Mucosa of stomach (tissue), 1 donor: Measurements from ENCODE around the gene TSHZ2.

Experiments used
- H3K27me3 ChIP-seq: one replicate; pipeline ENCODE4 v1.7.0; 2013; ENCODE audit warnings: mild to moderate bottlenecking, low read length; ENCODE audit not compliant: control insufficient read depth, insufficient read depth
- H3K36me3 ChIP-seq: one replicate; pipeline ENCODE4 v1.7.0; 2013; ENCODE audit warnings: low read length; ENCODE audit not compliant: control insufficient read depth, insufficient read depth
- H3K4me1 ChIP-seq: one replicate; pipeline ENCODE4 v1.7.0; 2013; ENCODE audit warnings: mild to moderate bottlenecking, low read length; ENCODE audit not compliant: control insufficient read depth, insufficient read depth
- H3K4me3 ChIP-seq: one replicate; pipeline ENCODE4 v1.7.0; 2013; ENCODE audit warnings: low read length
- H3K9ac ChIP-seq: one replicate; pipeline ENCODE4 v1.7.0; 2013; ENCODE audit warnings: mild to moderate bottlenecking, low read length, moderate library complexity
- H3K9me3 ChIP-seq: one replicate; pipeline ENCODE4 v1.7.0; 2013; ENCODE audit warnings: mild to moderate bottlenecking, low read length, moderate library complexity; ENCODE audit not compliant: control insufficient read depth
- donor health status: Pancreatic carcinoma.

The TSHZ2 gene

GRCh38 chr20:53283597-53283996 is 311.4 kb downstream of the TSHZ2 start:
- H3K27me3 ChIP-seq = no peaks in the 10 kb centered on the region
- no peak overlapping the region for H3K9ac ChIP-seq
- H3K4me1 ChIP-seq = no peaks in the 10 kb centered on the region
- H3K36me3 ChIP-seq = no peaks in the 10 kb centered on the region
- no peaks in the 10 kb centered on the region for H3K9me3 ChIP-seq
- no peak overlapping the region for H3K4me3 ChIP-seq

GRCh38 chr20:53284256-53284655 is 312.1 kb downstream of the TSHZ2 start:
- Histone ChIP-seq H3K27me3 (no peaks in the 10 kb centered on the region), H3K36me3 (no peaks in the 10 kb centered on the region), H3K4me3 (no peak overlapping the region), H3K9me3 (no peaks in the 10 kb centered on the region), H3K4me1 (no peaks in the 10 kb centered on the region), H3K9ac (no peak overlapping the region)

- no peaks in the 10 kb centered on the region for H3K4me1 ChIP-seq
- no peaks in the 10 kb centered on the region for H3K27me3 ChIP-seq
- no peaks in the 10 kb centered on the region for H3K36me3 ChIP-seq
- H3K9me3 ChIP-seq = no peaks in the 10 kb centered on the region
- no peak overlapping the region for H3K4me3 ChIP-seq
- no peak overlapping the region for H3K9ac ChIP-seq
These were observed 312.5 kb downstream of the TSHZ2 start for GRCh38 chr20:53284696-53285095.

GRCh38 chr20:53287357-53288042 is 315.3 kb downstream of the TSHZ2 start:
- Histone ChIP-seq H3K4me1 (no peaks in the 10 kb centered on the region), H3K9ac (no peak overlapping the region), H3K9me3 (no peaks in the 10 kb centered on the region), H3K4me3 (no peak overlapping the region), H3K27me3 (no peaks in the 10 kb centered on the region), H3K36me3 (no peaks in the 10 kb centered on the region)

GRCh38 chr20:53291548-53291947 is 319.4 kb downstream of the TSHZ2 start:
- no peaks in the 10 kb centered on the region for H3K4me1 ChIP-seq
- H3K4me3 ChIP-seq = no peak overlapping the region
- no peaks in the 10 kb centered on the region for H3K36me3 ChIP-seq
- H3K27me3 ChIP-seq = no peaks in the 10 kb centered on the region
- H3K9me3 ChIP-seq = no peaks in the 10 kb centered on the region
- H3K9ac ChIP-seq = no peak overlapping the region

GRCh38 chr20:53292347-53292746 is 320.2 kb downstream of the TSHZ2 start:
- no peak overlapping the region for H3K4me3 ChIP-seq
- H3K36me3 ChIP-seq = no peaks in the 10 kb centered on the region
- no peak overlapping the region for H3K9ac ChIP-seq
- no peaks in the 10 kb centered on the region for H3K27me3 ChIP-seq
- no peaks in the 10 kb centered on the region for H3K9me3 ChIP-seq
- H3K4me1 ChIP-seq = no peaks in the 10 kb centered on the region

- Histone ChIP-seq H3K4me1 (no peaks in the 10 kb centered on the region), H3K9ac (no peak overlapping the region), H3K9me3 (no peaks in the 10 kb centered on the region), H3K4me3 (no peak overlapping the region), H3K27me3 (no peaks in the 10 kb centered on the region), H3K36me3 (no peaks in the 10 kb centered on the region)
These were observed 322.6 kb downstream of the TSHZ2 start for GRCh38 chr20:53294804-53295203.

GRCh38 chr20:53296025-53296424 is 323.9 kb downstream of the TSHZ2 start:
- no peaks in the 10 kb centered on the region for H3K9me3 ChIP-seq
- H3K9ac ChIP-seq = no peak overlapping the region
- no peak overlapping the region for H3K4me3 ChIP-seq
- H3K4me1 ChIP-seq = no peaks in the 10 kb centered on the region
- H3K36me3 ChIP-seq = no peaks in the 10 kb centered on the region
- H3K27me3 ChIP-seq = no peaks in the 10 kb centered on the region

GRCh38 chr20:53296451-53297153 is 324.4 kb downstream of the TSHZ2 start:
- no peak overlapping the region for H3K9ac ChIP-seq
- H3K36me3 ChIP-seq = no peaks in the 10 kb centered on the region
- no peak overlapping the region for H3K4me3 ChIP-seq
- H3K9me3 ChIP-seq = no peaks in the 10 kb centered on the region
- H3K27me3 ChIP-seq = no peaks in the 10 kb centered on the region
- no peaks in the 10 kb centered on the region for H3K4me1 ChIP-seq

- Histone ChIP-seq H3K27me3 (no peaks in the 10 kb centered on the region), H3K4me3 (no peak overlapping the region), H3K36me3 (no peaks in the 10 kb centered on the region), H3K4me1 (no peaks in the 10 kb centered on the region), H3K9me3 (no peaks in the 10 kb centered on the region), H3K9ac (no peak overlapping the region)
These were observed 325.0 kb downstream of the TSHZ2 start for GRCh38 chr20:53297154-53297529.

- no peaks in the 10 kb centered on the region for H3K9me3 ChIP-seq
- H3K4me3 ChIP-seq = no peak overlapping the region
- no peaks in the 10 kb centered on the region for H3K4me1 ChIP-seq
- no peak overlapping the region for H3K9ac ChIP-seq
- no peaks in the 10 kb centered on the region for H3K27me3 ChIP-seq
- no peaks in the 10 kb centered on the region for H3K36me3 ChIP-seq
These were observed 326.1 kb downstream of the TSHZ2 start for GRCh38 chr20:53298260-53298659.

GRCh38 chr20:53298911-53299310 is 326.8 kb downstream of the TSHZ2 start:
- Histone ChIP-seq H3K36me3 (no peaks in the 10 kb centered on the region), H3K9ac (no peak overlapping the region), H3K27me3 (no peaks in the 10 kb centered on the region), H3K9me3 (no peaks in the 10 kb centered on the region), H3K4me1 (no peaks in the 10 kb centered on the region), H3K4me3 (no peak overlapping the region)
